OCI-LY1 (cell line): Measurements from ENCODE around the gene RHBDF2.

ENCODE experiments used
- H2AFZ ChIP-seq: fragments of 200-600 bp; sonication (generic), shearing (Covaris generic); 2 replicates; pipeline ENCODE4 v1.6.0; 2014; ENCODE audit warnings: antibody characterized with exemption, mild to moderate bottlenecking, low read length
- H3F3A ChIP-seq: fragments of 200-600 bp; sonication (generic), shearing (Covaris generic); 2 replicates; pipeline ENCODE4 v1.6.0; 2014; ENCODE audit warnings: mild to moderate bottlenecking, antibody characterized with exemption, low read length, moderate library complexity; ENCODE audit not compliant: insufficient read depth
- H3K27ac ChIP-seq: fragments of 200-600 bp; sonication (generic); 2 replicates; pipeline ENCODE4 v1.5.1; 2014; ENCODE audit warnings: low read length, mixed run types, mild to moderate bottlenecking, low read depth; ENCODE audit not compliant: poor library complexity, severe bottlenecking
- H3K27me3 ChIP-seq: fragments of 200-600 bp; sonication (generic); 2 replicates; pipeline ENCODE4 v1.6.0; 2014; ENCODE audit warnings: antibody characterized with exemption, mild to moderate bottlenecking, low read length, moderate library complexity; ENCODE audit not compliant: insufficient read depth
- H3K36me3 ChIP-seq: fragments of 200-600 bp; sonication (generic); 2 replicates; pipeline ENCODE4 v1.6.1; 2014; ENCODE audit warnings: mild to moderate bottlenecking, antibody characterized with exemption, low read length, moderate library complexity, mixed read lengths; ENCODE audit not compliant: insufficient read depth
- H3K4me1 ChIP-seq: fragments of 200-600 bp; sonication (generic); 2 replicates; pipeline ENCODE4 v1.5.1; 2014; ENCODE audit warnings: mild to moderate bottlenecking, low read length, moderate library complexity; ENCODE audit not compliant: insufficient read depth, severe bottlenecking
- H3K4me2 ChIP-seq: fragments of 200-600 bp; sonication (generic), shearing (Covaris generic); 2 replicates; pipeline ENCODE4 v1.6.1; 2014; ENCODE audit warnings: low read length
- H3K4me3 ChIP-seq: fragments of 200-600 bp; sonication (generic); 2 replicates; pipeline ENCODE4 v1.5.1; 2014; ENCODE audit warnings: low read length, low read depth, mild to moderate bottlenecking, mixed read lengths; ENCODE audit not compliant: poor library complexity, severe bottlenecking
- H3K79me2 ChIP-seq: fragments of 200-600 bp; shearing (Covaris generic); 2 replicates; pipeline ENCODE4 v1.6.1; 2016; ENCODE audit warnings: mixed run types, low read length, mixed read lengths; ENCODE audit not compliant: insufficient read depth
- H3K9ac ChIP-seq: fragments of 200-600 bp; sonication (generic), shearing (Covaris generic); 2 replicates; pipeline ENCODE4 v1.6.1; 2014; ENCODE audit warnings: mild to moderate bottlenecking, low read length, mixed read lengths
- H3K9me2 ChIP-seq: fragments of 200-600 bp; sonication (generic), shearing (Covaris generic); 2 replicates; pipeline ENCODE4 v1.6.1; 2014; ENCODE audit warnings: low read depth, mild to moderate bottlenecking, low read length, mixed read lengths
- H3K9me3 ChIP-seq: fragments of 200-600 bp; shearing (Covaris generic); 2 replicates; pipeline ENCODE4 v1.6.1; 2014; ENCODE audit warnings: low read length, mixed read lengths
- H4K20me1 ChIP-seq: fragments of 200-600 bp; sonication (generic), shearing (Covaris generic); 2 replicates; pipeline ENCODE4 v1.6.0; 2016; ENCODE audit warnings: mild to moderate bottlenecking, low read length; ENCODE audit not compliant: insufficient read depth
- EZH2 ChIP-seq: fragments of 200-600 bp; sonication (generic), shearing (Covaris generic); IDR thresholded peaks from 2 replicates; pipeline ENCODE4 v1.8.0; 2017; ENCODE audit warnings: borderline replicate concordance, mixed run types, mild to moderate bottlenecking, antibody characterized with exemption, low read length, moderate library complexity, mixed read lengths
- TF ChIP-seq, protein P1 (sequence below): fragments of 200-600 bp; sonication (generic), shearing (Covaris generic); IDR thresholded peaks from 2 replicates; pipeline ENCODE4 v1.5.1; 2017; ENCODE audit warnings: mild to moderate bottlenecking, antibody characterized with exemption, low read length, moderate library complexity, mixed read lengths

The RHBDF2 gene

DNA sequence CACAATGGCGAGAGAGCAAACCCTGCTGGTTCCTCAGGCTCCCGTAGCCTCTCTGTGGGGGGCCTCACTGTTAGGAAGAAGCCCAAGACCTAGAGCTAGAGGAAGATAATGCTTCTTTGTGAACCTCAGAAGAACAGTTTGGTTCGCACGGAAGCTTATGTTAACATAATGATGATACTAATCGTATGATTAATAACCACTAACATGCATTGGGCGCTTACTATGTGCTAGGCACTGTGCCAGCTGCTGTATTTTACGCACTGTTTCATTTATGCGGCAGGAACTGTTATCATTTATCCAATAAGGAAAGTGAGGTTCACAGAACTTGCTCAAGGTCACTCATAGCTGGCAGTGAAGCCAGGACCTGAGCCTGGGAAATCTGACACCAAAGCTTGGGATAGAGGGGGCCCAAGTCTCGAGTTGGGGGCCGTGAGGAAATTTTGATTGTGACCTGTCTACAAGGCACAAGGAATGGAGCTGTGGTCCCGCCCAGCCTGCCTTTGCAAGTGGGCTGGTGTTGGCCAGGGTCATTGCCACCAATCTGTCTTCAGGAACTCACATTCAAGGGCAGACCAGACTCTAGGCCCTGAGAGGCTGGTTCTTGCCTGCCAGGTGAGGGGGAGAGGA lies 45.4 kb upstream of the RHBDF2 start:
- no peak overlapping the region for H3K4me3 ChIP-seq
- peaks cover 5% of the 10 kb centered on the region for H3K27me3 ChIP-seq
- no peak overlapping the region for H3K4me2 ChIP-seq
- no peaks in the 10 kb centered on the region for H3K36me3 ChIP-seq
- H4K20me1 ChIP-seq: no peaks in the 10 kb centered on the region
- H3K9me2 ChIP-seq: no peaks in the 10 kb centered on the region
- H3K9me3 ChIP-seq: no peaks in the 10 kb centered on the region
- H3K27ac ChIP-seq: no peak overlapping the region
- TF ChIP-seq, protein P1, sequence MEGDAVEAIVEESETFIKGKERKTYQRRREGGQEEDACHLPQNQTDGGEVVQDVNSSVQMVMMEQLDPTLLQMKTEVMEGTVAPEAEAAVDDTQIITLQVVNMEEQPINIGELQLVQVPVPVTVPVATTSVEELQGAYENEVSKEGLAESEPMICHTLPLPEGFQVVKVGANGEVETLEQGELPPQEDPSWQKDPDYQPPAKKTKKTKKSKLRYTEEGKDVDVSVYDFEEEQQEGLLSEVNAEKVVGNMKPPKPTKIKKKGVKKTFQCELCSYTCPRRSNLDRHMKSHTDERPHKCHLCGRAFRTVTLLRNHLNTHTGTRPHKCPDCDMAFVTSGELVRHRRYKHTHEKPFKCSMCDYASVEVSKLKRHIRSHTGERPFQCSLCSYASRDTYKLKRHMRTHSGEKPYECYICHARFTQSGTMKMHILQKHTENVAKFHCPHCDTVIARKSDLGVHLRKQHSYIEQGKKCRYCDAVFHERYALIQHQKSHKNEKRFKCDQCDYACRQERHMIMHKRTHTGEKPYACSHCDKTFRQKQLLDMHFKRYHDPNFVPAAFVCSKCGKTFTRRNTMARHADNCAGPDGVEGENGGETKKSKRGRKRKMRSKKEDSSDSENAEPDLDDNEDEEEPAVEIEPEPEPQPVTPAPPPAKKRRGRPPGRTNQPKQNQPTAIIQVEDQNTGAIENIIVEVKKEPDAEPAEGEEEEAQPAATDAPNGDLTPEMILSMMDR: no peak
- H3F3A ChIP-seq: no peaks in the 10 kb centered on the region
- no peak overlapping the region for H3K9ac ChIP-seq
- H2AFZ ChIP-seq: no peak overlapping the region
- no peaks in the 10 kb centered on the region for H3K4me1 ChIP-seq
- H3K79me2 ChIP-seq: no peaks in the 10 kb centered on the region

DNA sequence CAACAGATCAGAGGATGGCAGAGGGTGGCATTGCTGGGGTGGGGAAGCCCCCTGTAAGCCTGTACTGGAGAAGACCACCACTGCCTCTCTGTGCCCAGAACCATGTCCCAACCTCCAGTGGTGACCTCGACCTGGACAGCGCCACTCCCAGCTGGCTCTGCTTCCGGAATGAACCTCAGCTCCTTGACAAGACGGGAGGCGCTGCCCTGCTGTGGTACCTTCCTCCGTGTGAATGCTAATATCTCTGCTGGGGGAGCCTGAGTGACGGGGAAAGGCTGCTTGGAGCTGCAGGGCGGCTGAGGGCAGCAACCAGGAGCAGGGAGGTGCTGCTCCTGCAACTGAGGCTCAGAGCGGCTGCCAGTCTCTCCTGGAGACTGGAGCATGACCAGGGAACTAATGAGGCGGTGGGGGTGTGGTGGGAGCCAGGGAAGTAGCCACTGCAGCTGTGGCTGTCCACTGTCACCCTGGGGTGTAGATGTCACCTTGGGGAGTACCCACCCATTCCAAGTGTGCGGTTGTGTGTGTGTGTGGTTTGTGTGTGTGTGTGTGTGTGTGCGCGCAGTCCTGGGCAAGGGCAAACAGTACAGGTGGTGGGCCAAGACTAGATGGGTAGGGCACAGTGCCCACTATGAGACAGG lies 44.8 kb upstream of the RHBDF2 start:
- H3F3A ChIP-seq: no peaks in the 10 kb centered on the region
- H3K9me2 ChIP-seq: no peaks in the 10 kb centered on the region
- H3K4me2 ChIP-seq: no peak overlapping the region
- no peak overlapping the region for H3K27ac ChIP-seq
- H3K36me3 ChIP-seq: no peaks in the 10 kb centered on the region
- no peaks in the 10 kb centered on the region for H4K20me1 ChIP-seq
- TF ChIP-seq, protein P1: no peak
- TF ChIP-seq EZH2: no peak
- no peaks in the 10 kb centered on the region for H3K4me1 ChIP-seq
- H2AFZ ChIP-seq: no peak overlapping the region
- H3K27me3 ChIP-seq: peaks cover 5% of the 10 kb centered on the region
- H3K79me2 ChIP-seq: no peaks in the 10 kb centered on the region
- H3K9ac ChIP-seq: no peak overlapping the region
- no peak overlapping the region for H3K4me3 ChIP-seq
- H3K9me3 ChIP-seq: no peaks in the 10 kb centered on the region

DNA sequence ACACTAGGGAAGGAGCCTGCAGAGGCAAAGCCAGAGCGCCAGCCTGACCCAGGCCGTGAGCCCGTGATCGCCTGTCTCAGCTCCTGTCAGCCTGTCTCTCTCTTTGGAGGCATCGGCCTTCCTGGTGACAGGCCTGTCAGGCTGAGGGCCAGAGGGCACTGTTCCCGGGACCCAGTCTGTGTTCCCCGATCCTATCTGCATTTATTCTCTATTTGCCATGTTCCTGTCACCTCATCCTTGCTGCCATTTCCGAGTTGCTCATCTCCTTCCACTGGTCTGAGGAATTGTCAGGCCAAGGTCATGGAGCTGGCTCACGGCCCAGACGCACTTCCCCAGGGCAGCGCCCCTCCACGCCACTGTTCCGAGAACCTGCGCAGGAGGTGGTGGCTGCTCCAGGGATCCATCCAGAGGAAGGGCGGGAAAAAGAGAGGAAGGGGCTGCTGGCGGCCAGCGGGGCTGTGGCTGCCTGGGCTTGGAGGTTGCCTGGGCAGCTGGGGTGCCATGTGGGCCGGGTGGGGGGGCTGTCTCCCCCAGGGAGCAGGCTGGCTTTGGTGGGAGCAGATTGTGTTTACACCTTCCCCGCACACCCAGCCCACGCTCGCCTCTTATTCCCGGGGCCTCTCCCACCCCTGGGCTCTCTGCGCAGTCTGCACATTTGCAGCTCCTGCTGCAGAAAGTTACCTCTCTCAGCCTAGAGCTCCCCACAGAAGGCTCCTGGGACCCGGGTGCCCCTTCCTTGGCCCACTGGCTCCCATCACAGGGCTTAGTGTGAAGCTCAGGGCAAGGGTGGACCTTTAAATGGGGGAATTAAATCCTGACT lies 43.5 kb upstream of the RHBDF2 start:
- TF ChIP-seq EZH2: no peak
- TF ChIP-seq, protein P1: no peak
- no peak overlapping the region for H3K27ac ChIP-seq

More for the DNA sequence above, 43.5 kb upstream of the RHBDF2 start:
- Histone ChIP-seq H3K4me1 (no peaks in the 10 kb centered on the region), H4K20me1 (no peaks in the 10 kb centered on the region), H3K9ac (no peak overlapping the region), H3K9me2 (no peaks in the 10 kb centered on the region), H3K36me3 (no peaks in the 10 kb centered on the region), H3K79me2 (no peaks in the 10 kb centered on the region), H3K4me3 (no peak overlapping the region), H2AFZ (no peak overlapping the region), H3K9me3 (no peaks in the 10 kb centered on the region), H3K4me2 (no peak overlapping the region), H3F3A (no peaks in the 10 kb centered on the region), H3K27me3 (peaks cover 5% of the 10 kb centered on the region)
